Measurements from ENCODE around the gene ATP6V0C. TPM values are rescaled to one million over a fixed set of nuclear protein-coding genes. Genes with fewer than 3 reads are reported as not detected.

Gene ATP6V0C
- total RNA-seq, 1 donor from 2014 or later: 94.4 TPM

GRCh38 chr16:2490190-2491105 lies 23.3 kb upstream of the ATP6V0C start:
- intact Hi-C loops (cut with micrococcal nuclease): no loop called here

DNA sequence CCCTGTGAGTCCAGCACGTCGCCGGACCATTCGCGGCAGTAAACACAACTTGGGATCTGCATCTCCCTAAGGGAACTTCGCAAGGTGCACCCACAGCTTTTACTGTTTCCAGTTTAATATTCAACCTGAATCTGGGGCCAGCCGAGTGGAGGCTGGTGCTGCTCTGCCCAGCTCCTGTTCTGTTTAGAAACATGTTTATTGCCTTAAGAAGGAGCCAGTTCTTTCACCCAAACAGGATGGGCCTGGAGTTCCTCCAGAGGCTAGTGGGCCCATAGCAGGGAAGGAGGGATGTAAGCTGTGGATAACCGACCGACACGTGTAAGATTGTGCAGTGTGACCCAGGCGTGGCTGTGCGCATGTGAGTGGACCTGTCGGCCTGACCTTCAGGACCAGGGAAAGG lies 21.5 kb upstream of the ATP6V0C start:
- intact Hi-C loops (cut with micrococcal nuclease): no loop called here

- intact Hi-C loops (cut with micrococcal nuclease): no loop called here
Observed at GRCh38 chr16:2493605-2494004, 20.1 kb upstream of the ATP6V0C start.

- intact Hi-C loops (cut with micrococcal nuclease): no loop called here
Observed at GRCh38 chr16:2494616-2495015, 19.1 kb upstream of the ATP6V0C start.

DNA sequence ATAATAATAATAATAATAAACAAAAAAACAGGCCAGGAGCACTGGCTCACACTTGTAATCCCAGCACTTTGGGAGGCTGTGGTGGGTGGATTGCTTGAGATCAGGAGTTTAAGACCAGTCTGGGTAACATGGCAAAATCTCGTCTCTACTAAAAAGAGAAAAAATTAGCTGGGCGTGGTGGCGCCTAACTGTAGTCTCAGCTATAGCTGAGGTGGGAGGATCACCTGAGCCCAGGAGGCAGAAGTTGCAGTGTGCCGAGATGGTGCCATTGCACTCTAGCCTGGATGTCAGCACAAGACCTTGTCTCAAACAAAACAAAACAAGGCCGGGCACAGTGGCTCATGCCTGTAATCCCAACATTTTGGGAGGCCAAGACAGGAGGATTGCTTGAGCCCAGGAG lies 18.7 kb upstream of the ATP6V0C start:
- intact Hi-C loops (cut with micrococcal nuclease): no loop called here

DNA sequence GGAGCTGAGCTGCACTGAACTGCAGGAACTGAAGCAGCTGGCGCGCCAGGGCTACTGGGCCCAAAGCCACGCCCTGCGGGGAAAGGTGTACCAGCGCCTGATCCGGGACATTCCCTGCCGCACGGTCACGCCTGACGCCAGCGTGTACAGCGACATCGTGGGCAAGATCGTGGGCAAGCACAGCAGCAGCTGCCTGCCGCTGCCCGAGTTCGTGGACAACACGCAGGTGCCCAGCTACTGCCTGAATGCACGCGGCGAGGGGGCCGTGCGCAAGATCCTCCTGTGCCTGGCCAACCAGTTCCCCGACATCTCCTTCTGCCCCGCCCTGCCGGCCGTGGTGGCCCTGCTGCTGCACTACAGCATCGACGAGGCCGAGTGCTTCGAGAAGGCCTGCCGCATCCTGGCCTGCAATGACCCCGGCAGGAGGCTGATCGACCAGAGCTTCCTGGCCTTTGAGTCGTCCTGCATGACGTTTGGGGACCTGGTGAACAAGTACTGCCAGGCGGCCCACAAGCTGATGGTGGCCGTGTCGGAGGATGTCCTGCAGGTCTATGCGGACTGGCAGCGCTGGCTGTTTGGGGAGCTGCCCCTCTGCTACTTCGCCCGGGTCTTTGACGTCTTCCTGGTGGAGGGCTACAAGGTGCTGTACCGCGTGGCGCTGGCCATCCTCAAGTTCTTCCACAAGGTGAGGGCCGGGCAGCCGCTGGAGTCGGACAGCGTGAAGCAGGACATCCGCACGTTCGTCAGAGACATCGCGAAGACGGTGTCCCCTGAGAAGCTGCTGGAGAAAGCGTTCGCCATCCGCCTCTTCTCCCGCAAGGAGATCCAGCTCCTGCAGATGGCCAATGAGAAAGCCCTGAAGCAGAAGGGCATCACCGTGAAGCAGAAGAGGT lies 17.3 kb upstream of the ATP6V0C start:
- intact Hi-C loops (cut with micrococcal nuclease): no loop called here

DNA sequence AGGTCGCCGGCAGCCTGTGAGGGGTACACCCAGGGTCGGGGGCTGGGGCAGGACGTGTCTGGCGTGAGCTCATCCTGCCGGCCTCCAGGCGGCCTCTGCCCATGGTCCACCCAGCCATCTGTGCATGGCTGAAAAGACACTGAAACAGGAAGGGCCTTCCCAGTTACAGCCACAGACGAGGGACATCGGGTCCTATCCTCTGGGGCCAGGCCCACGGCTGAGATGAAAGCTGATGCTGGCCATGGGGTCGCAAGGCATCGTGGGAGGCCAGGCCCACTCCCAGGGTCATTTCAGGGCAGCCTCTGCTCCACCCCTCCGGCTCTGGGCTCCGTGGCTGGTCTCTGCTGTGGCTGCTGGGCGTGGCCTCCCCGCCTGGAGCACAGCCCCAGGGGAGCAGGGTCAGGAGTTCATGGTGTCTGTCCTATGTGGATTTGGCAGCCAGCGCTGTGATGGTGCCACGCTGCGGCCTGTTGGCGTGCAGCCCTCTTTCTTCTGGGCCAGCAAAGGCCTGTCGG lies 16.6 kb upstream of the ATP6V0C start:
- intact Hi-C loops (cut with micrococcal nuclease): no loop called here

DNA sequence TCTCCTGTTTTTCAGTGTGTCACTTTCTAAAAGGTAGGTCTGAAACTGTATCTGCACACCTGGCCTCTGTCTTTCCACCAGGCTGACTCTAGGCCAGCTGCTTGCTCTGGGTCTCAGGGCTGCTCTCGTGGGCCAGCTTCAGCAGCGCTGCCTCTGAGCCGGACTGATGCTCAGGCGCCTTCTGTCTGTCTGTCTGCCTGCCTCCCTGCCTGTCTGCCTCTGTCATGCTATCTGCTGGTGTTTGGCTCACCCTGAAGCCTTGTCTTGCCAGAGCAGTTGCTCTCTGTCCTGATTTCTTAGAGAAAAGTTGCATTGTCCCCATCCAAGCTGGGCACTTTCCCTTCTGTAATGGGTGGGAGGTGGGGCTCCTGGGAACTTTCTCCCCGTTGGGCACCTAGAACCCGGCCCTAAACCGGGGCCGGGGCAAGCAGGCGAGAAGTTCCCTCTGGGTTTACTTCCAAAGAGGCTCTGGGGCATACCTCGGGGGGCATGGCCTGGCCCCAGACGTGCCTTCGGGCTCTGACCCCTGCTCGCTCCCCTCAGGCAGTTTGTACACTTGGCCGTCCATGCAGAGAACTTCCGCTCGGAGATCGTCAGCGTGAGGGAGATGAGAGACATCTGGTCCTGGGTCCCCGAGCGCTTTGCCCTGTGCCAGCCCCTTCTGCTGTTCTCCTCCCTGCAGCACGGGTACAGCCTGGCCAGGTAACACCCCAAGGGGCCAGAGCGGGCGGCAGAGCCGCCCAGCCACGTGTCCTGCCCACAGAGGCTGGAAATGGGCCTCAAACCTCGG lies 15.9 kb upstream of the ATP6V0C start:
- intact Hi-C loops (cut with micrococcal nuclease): no loop called here

GRCh38 chr16:2498531-2499253 lies 15.1 kb upstream of the ATP6V0C start:
- intact Hi-C loops (cut with micrococcal nuclease): no loop called here

GRCh38 chr16:2499454-2499853 lies 14.3 kb upstream of the ATP6V0C start:
- intact Hi-C loops (cut with micrococcal nuclease): no loop called here

DNA sequence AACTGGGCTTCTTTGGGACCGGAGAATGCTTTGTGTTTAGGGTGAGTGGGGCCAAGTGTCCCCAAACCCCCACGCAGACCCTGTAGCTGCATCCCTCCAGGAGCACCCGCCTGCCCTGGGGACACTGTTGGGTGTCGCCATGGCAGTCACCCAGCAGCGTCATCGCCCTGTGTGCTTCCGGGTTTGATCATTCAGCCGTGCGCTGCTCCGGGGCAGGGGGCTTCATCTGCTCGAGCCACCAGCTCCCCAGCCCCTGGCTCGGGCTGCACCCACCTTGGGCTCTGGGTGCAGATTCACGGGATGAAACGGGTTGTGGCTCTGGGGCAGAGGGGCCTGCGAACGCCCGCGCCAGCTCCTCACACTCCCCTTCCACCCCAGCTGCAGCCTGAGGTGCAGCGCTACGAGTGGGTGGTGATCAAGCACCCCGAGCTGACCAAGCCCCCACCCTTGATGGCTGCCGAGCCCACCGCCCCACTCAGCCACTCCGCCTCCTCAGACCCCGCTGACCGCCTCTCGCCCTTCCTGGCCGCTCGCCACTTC lies 13.8 kb upstream of the ATP6V0C start:
- intact Hi-C loops (cut with micrococcal nuclease): loop anchor here (2.0 kb wide), 2 partner anchors 159 to 305 kb away; partner anchors contain the start of gene ABCA3

- intact Hi-C loops (cut with micrococcal nuclease): loop anchor here (2.0 kb wide), 2 partner anchors 160 to 306 kb away; partner anchors contain the start of gene ABCA3
Observed at GRCh38 chr16:2500430-2500917, 13.3 kb upstream of the ATP6V0C start.

- intact Hi-C loops (cut with micrococcal nuclease): loop anchor here (2.0 kb wide), 2 partner anchors 160 to 306 kb away; partner anchors contain the start of gene ABCA3
Observed at GRCh38 chr16:2500918-2501750, 12.6 kb upstream of the ATP6V0C start.

GRCh38 chr16:2501946-2502895 lies 11.5 kb upstream of the ATP6V0C start:
- intact Hi-C loops (cut with micrococcal nuclease): loop anchor here (2.0 kb wide), 2 partner anchors 161 to 307 kb away; partner anchors contain the start of gene ABCA3

DNA sequence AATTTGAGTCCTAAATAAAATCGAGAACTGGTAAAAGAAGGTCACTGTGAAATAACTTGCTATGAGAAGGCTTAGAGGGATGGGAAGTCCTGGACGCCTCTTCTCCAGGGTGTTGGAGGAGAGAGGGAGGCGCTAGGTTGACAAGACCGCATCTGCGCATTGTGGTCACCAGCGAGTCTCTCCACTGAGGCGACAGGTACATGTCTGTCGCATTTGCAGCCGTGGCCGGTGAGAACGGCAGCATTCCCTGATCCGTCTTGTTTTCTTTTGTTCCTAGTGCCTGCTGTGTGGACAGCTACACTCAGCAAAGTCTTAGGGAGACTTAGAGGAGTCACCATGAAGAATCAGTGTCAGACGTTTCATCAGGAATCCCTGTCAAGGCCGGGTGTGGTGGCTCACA lies 8.1 kb upstream of the ATP6V0C start:
- intact Hi-C loops (cut with micrococcal nuclease): no loop called here

- intact Hi-C loops (cut with micrococcal nuclease): no loop called here
Observed at GRCh38 chr16:2507052-2507659, 6.6 kb upstream of the ATP6V0C start.

- intact Hi-C loops (cut with micrococcal nuclease): no loop called here
Observed at GRCh38 chr16:2507665-2508064, 6.1 kb upstream of the ATP6V0C start.
